NB4 (cell line): ENCODE data around the gene ATXN1.

ENCODE experiments used
- MYC ChIP-seq: IDR thresholded peaks from 2 replicates; pipeline ENCODE4 v1.6.1; 2011; ENCODE audit warnings: low read depth, low read length
- POLR2A ChIP-seq: IDR thresholded peaks from 2 replicates; pipeline ENCODE4 v1.6.1; 2011; ENCODE audit warnings: mild to moderate bottlenecking; ENCODE audit not compliant: insufficient read length; ENCODE audit errors: extremely low read depth
- TF ChIP-seq, protein P1 (sequence below): IDR thresholded peaks from one replicate; pipeline ENCODE4 v1.5.1; 2012; ENCODE audit warnings: low read depth, low read length
- TF ChIP-seq, protein P2 (sequence below): IDR thresholded peaks from 2 replicates; pipeline ENCODE4 v1.6.1; 2011; ENCODE audit warnings: low read depth, low read length

DNA sequence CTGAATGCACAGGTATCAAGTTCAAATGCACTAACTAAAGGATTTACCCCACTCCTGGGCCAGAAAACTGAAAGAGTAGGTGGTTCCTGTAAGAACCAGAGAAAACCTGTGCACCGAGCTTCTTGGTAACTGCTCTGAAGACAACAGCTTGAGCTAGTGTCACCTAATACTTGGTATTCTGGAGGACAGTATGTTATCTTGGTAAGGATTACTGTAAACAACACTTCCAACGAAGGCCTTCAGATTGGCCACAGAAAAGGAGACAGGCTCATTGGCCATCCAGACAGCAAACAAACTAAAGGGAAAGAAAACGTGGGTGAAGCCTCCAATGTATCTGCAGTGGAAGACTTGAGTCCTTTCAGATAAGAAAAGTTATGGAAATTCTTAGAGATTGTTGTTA, 461.4 kb downstream of the ATXN1 start:
- TF ChIP-seq POLR2A, result no peak
- TF ChIP-seq, protein P1, sequence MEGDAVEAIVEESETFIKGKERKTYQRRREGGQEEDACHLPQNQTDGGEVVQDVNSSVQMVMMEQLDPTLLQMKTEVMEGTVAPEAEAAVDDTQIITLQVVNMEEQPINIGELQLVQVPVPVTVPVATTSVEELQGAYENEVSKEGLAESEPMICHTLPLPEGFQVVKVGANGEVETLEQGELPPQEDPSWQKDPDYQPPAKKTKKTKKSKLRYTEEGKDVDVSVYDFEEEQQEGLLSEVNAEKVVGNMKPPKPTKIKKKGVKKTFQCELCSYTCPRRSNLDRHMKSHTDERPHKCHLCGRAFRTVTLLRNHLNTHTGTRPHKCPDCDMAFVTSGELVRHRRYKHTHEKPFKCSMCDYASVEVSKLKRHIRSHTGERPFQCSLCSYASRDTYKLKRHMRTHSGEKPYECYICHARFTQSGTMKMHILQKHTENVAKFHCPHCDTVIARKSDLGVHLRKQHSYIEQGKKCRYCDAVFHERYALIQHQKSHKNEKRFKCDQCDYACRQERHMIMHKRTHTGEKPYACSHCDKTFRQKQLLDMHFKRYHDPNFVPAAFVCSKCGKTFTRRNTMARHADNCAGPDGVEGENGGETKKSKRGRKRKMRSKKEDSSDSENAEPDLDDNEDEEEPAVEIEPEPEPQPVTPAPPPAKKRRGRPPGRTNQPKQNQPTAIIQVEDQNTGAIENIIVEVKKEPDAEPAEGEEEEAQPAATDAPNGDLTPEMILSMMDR, result no peak
- TF ChIP-seq MYC, result no peak
- TF ChIP-seq, protein P2, sequence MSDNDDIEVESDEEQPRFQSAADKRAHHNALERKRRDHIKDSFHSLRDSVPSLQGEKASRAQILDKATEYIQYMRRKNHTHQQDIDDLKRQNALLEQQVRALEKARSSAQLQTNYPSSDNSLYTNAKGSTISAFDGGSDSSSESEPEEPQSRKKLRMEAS, result no peak
